HEK293 (cell line): Measurements from ENCODE around the gene LSM11.

Experiments used
- CTCF ChIP-seq: fragments of 450-650 bp; formaldehyde crosslinking; IDR thresholded peaks from 2 replicates; pipeline ENCODE4 v1.5.1; 2016; ENCODE audit warnings: missing biosample characterization, missing genetic modification characterization
- PATZ1 ChIP-seq: fragments of 450-650 bp; formaldehyde crosslinking; IDR thresholded peaks from 2 replicates; pipeline ENCODE4 v1.5.1; 2016; ENCODE audit warnings: missing biosample characterization, missing genetic modification characterization
- ZBTB11 ChIP-seq: fragments of 450-650 bp; formaldehyde crosslinking; conservative IDR thresholded peaks from 2 replicates; pipeline ENCODE4 v1.5.1; 2016; ENCODE audit warnings: low read depth, missing biosample characterization, missing genetic modification characterization
- ZBTB21 ChIP-seq: fragments of 450-650 bp; formaldehyde crosslinking; IDR thresholded peaks from 2 replicates; pipeline ENCODE4 v1.5.1; 2017; ENCODE audit warnings: missing biosample characterization, missing genetic modification characterization
- ZFP3 ChIP-seq: fragments of 450-650 bp; formaldehyde crosslinking; IDR thresholded peaks from 2 replicates; pipeline ENCODE4 v1.5.1; 2016; ENCODE audit warnings: low read depth, missing biosample characterization, missing genetic modification characterization
- ZNF221 ChIP-seq: fragments of 450-650 bp; formaldehyde crosslinking; IDR thresholded peaks from 2 replicates; pipeline ENCODE4 v1.5.1; 2017; ENCODE audit warnings: missing biosample characterization, missing genetic modification characterization, borderline replicate concordance
- ZNF311 ChIP-seq: fragments of 450-650 bp; formaldehyde crosslinking; IDR thresholded peaks from 2 replicates; pipeline ENCODE4 v1.5.1; 2017; ENCODE audit warnings: missing biosample characterization, missing genetic modification characterization, borderline replicate concordance
- ZNF423 ChIP-seq: fragments of 450-650 bp; formaldehyde crosslinking; IDR thresholded peaks from 2 replicates; pipeline ENCODE4 v1.5.1; 2016; ENCODE audit warnings: missing biosample characterization, missing genetic modification characterization
- ZNF529 ChIP-seq: fragments of 450-650 bp; formaldehyde crosslinking; IDR thresholded peaks from 2 replicates; pipeline ENCODE4 v1.5.1; 2017; ENCODE audit warnings: missing genetic modification characterization, missing biosample characterization; ENCODE audit not compliant: insufficient replicate concordance
- ZNF654 ChIP-seq: fragments of 450-650 bp; formaldehyde crosslinking; IDR thresholded peaks from 2 replicates; pipeline ENCODE4 v1.5.1; 2016; ENCODE audit warnings: low read depth, missing biosample characterization, missing genetic modification characterization
- ZNF670 ChIP-seq: fragments of 450-650 bp; formaldehyde crosslinking; IDR thresholded peaks from 2 replicates; pipeline ENCODE4 v1.5.1; 2016; ENCODE audit warnings: missing biosample characterization, missing genetic modification characterization, low read depth
- ZNF704 ChIP-seq: fragments of 450-650 bp; formaldehyde crosslinking; IDR thresholded peaks from 2 replicates; pipeline ENCODE4 v1.5.1; 2016; ENCODE audit warnings: missing biosample characterization, missing genetic modification characterization
- ZNF830 ChIP-seq: fragments of 450-650 bp; IDR thresholded peaks from 2 replicates; pipeline ENCODE4 v1.5.0; 2018; ENCODE audit warnings: missing biosample characterization, missing genetic modification characterization, low read depth, mild to moderate bottlenecking, moderate library complexity

GRCh38 chr5:157732130-157732514, 11.4 kb upstream of the LSM11 start:
- TF ChIP-seq ZNF830 (tag by site-specific recombination) (no peak), ZNF704 (no peak), ZNF529 (tag by site-specific recombination) (no peak), ZFP3 (no peak), CTCF (tag by site-specific recombination) (no peak), ZNF654 (tag by site-specific recombination) (no peak), ZNF311 (no peak), PATZ1 (tag by site-specific recombination) (no peak), ZBTB11 (tag by site-specific recombination) (no peak), ZBTB21 (tag by site-specific recombination) (no peak), ZNF670 (tag by site-specific recombination) (no peak), ZNF221 (no peak), ZNF423 (tag by site-specific recombination) (no peak)
